Measurements from ENCODE around the gene ADCY1.

The ADCY1 gene

DNA sequence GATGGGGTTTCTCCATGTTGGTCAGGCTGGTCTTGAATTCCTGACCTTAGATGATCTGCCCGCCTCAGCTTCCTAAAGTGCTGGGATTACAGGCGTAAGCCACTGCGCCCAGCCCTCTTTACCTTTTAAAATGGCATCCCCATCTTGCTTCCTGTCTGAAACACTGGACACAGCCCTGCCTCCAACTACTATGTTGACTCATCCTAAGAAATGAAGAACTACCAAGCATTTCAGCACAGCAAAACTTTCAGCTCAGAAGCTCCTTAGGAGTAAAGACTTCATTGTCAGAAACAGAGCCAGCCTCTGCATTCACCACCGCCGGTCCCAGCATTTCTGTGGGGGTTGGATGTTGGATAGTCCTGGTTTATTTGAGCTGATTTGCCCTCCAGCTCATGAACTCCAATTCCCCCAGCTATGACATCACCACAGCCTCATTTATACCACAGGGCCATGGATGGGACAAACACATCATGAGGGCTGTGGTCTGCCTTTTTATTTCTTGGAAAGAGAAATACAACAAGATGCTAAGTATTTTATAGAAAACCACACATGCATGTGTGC is 123.5 kb downstream of the ADCY1 start:
- DNase-seq: peak; percentile 15

DNA sequence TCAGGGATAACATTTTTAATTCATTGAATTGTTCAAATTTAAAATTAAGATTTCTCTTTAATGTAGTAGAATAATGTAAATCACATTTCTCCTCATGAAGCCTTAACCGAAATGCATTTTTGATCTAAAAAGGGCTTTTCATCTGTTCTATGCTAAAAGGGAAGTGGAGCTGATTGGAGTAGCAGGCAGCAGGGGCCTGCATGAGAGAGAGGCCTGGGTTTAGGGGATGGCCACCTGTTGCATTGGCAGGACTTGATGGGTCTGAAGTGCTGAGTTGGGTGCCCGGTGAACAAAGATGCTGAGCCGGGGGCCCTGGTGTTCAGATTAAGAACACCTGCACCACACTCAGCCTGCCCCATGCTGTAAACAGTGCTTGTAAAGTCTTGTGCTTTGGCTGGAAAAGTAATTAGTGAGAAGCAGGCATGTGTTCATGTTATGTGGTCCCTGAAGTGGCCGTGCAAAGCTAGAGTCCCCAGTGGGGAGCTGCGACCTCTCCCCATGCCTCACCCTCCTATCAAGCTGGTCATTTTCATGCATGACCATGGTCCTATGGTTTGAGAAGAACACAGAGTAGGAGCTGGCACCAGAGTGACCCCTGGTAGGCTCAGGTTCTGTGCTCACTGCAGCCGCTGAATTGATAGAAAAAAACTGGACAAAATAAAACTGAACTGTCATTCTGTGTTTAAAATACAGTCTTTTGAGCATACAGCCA is 124.3 kb downstream of the ADCY1 start:
- peak; percentile 28 for DNase-seq

DNA sequence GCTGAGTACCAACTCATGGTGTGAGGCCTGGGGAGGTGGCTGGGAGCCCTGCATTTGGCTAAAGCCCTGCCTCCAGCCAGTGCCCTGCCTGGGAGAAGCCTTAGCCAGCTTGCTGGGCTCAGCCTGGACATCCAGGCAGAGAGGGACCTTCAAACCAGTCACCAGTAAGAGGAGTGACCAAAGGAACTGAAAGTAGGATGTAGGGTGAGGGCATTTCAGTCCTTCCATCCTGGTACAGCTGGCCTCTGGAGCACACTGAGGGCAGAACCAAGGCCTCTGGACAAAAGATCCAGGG is 124.8 kb downstream of the ADCY1 start:
- DNase-seq: peak; percentile 22

DNA sequence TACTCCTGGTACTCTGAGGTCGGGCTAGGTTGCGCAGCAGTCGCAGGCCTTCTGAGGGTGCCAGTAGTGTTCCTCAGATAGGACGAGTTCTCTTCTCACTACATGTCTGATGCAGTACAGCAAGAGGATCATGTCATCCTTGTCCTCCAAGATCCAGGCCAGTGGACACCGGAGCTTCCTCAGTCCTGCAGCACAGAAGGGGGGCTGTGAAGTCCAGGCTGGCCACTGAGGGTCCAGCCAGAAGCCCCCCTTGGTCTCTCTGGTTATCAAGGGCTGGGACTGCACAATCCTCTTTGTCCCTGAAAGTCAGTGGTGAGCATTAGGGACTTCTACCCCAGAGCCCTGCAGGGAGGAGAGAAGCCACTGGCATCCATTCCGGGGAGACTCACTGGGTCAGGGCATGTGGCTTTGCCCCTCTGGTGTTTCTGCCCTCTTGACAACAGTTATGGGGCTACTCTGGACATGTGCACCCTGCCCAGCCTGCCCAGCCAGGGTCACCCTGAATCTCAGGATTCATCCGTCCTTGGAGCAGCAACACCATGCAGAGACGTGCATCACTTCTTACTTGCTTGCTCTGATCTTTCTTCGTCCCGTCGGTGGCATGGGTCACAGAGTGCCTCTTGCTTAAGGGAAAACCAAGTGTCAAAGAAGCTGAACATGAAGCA is 125.7 kb downstream of the ADCY1 start:
- DNase-seq: peak; percentile 40

DNA sequence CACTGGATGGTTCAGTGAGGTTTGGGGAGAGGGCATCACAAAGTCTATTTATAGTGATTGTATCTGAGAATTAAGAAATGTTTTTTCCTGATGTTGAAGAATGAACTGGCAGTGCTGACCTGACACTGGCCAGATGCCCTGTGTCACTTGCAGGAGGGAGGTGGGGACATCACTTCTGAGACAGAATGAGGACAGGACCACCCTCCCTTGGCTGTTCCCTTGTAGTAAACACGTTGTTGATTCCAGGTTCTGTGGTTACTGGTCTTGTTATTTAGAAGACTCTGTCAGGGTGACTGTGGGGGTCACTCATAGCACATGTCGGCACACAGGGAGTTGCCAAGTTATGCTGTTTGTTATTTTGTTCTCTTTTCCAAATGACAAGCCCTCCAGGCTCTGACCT is 126.4 kb downstream of the ADCY1 start:
- peak; percentile 8 for DNase-seq

DNA sequence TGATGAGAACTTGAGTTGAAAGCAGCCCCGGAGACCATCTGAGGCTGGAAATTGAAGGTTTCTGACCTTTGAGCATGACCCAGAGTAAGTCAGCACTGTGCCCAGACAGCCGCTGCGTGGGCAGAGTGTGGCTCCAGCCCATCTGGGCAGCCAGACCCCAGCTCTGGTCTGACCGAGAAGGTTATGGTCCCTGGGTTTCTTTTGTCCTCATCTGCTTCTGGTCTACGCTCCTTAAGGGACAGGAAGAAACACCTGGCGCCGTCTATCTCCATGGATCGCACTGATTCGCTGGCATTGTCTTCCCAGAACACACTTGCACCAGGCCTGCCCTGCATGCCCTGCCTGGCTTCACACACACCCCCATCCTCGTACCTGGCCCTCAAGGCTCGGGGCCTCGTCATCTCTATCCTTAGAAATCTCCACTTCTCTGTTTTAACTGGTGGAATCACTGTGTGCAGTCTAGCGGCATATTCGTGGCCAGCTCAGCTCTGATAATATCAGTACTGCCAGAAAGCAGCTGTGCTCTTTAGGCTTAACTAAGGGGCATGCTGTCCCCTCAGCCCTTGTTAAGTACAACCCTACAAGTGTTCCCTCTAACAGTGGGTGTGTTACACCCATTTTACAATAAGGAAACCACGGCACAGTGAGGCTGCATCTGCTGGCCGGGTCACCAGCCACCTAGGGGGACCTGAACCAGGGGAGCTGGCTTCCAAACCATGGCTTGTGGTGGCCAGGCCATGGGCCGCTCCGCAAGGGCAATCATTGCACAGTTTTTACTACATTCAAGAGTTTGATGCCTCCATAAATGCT is 127.7 kb downstream of the ADCY1 start:
- DNase-seq: peak; percentile 13

DNA sequence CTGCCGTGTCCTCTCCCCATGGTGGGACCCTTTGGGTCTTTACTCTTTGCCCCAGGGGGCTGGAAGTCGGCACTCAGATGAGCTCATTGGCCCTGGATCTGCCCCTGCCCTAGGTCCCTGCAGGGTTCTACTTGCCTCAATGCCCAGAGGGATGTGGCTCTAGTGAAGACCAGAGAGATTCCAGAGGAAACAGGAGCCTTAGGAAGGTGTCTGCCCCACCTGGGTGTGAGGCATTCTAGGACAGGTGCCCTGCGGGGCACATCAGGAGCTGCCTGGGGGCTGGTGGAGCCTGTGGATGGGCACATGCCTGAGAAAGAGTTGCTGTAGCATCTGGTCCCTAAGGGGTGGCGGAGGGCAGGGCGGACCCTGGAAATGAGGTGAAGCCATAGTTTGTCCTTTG is 128.6 kb downstream of the ADCY1 start:
- DNase-seq: peak; percentile 40

DNA sequence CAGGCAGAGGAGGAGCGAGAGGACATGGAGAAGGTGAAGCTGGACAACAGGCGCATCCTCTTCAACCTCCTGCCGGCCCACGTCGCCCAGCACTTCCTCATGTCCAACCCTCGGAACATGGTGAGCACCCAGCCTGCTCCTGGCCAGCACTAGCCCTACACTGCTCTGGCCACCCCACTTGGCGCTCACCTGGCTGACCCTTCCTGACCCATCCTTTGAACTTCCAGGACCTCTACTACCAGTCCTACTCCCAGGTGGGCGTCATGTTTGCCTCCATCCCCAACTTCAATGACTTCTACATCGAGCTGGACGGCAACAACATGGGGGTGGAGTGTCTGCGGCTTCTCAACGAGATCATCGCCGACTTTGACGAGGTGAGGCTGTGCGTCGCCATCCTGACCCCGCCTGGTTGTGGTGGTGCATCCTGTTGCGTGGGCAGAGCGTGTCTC is 129.2 kb downstream of the ADCY1 start:
- DNase-seq: peak; percentile 10

DNA sequence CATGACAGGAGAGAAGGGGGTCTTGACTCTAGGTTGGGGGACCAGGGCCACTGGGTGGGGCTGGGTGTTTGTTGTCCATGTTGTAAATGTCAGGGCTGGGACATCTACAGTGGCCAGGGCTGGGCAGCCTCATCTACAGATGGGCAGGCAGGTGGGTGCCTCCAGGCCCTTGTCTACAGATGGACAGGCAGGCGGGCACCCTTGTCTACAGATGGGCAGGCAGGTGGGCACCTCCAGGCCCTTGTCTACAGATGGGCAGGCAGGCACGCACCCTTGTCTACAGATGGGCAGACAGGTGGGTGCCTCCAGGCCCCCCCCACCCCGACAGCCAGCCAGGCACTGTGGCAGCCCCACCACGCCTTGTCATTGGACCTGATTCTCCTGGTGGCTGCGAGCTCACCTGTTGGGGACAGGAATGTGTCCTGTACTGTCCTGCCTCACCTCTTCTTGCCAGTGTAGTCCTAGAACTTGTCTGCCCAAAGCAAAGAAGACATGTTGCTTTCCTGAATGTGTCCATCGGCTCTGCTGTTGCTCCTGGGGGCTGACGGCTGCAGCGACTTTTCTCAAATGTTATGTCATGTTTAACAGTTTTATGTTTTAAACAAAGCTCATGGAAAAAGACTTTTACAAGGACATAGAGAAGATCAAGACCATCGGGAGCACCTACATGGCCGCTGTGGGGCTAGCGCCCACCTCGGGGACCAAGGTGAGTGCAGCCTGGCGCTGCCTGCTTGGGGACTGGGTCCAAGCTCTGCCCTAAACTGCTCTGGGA is 129.9 kb downstream of the ADCY1 start:
- DNase-seq: peak; percentile 17

DNA sequence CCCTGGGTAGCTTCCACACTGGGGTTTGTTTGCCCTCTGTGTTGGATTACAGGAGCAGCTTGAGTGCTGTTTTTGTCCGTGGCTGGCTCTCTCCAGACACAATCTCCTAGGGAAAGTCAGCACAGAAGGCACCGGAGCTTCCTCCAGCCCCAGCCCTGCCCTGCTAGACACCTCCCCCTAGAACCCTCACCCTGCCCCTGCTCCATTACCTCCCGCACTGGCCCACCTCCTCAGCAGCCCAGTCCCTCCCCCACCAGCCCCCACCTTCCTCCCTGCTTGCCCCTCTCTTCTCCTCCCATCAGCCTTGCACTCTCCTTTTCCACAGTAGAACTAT is 130.5 kb downstream of the ADCY1 start:
- peak; percentile 23 for DNase-seq

DNA sequence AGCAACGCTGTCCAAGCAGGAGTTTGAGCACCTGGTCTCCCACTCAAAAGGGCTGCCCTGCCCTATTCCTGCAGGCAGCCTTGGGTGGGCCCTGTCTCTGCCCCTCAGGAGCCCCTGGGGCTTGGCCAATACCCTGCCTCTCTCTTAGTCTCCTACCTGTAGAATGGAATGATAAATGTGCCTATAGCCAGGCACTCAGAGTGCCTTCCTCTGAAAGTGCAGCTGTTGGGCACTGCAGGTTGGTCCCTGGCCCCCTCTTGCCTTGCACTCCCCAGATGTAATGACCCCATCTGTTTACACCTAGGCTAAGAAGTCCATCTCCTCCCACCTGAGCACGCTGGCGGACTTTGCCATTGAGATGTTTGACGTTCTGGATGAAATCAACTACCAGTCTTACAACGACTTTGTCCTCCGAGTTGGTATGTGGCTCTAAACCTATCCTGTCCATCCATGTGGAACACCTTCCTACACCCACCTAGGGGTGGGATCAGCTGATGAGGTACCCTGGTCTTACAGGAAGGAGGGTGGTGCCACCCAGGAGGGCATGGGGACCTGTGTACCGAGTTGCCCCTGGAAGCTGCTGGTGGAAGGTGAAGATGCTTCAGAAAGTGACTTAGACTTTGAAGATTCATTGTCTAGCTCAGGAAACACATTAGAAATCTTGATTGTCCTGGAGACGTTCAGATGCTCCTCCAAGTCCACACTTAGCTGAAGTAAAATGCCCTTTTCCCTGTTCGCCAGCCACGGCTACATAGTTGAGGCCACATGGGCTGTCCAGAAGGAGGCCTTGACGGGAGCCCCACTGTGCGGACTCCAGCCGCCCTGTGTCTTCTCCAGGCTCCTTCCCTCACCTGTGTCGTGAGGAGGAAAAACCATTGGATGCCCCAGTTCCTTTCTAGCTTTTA is 134.1 kb downstream of the ADCY1 start:
- DNase-seq: peak; percentile 36

DNA sequence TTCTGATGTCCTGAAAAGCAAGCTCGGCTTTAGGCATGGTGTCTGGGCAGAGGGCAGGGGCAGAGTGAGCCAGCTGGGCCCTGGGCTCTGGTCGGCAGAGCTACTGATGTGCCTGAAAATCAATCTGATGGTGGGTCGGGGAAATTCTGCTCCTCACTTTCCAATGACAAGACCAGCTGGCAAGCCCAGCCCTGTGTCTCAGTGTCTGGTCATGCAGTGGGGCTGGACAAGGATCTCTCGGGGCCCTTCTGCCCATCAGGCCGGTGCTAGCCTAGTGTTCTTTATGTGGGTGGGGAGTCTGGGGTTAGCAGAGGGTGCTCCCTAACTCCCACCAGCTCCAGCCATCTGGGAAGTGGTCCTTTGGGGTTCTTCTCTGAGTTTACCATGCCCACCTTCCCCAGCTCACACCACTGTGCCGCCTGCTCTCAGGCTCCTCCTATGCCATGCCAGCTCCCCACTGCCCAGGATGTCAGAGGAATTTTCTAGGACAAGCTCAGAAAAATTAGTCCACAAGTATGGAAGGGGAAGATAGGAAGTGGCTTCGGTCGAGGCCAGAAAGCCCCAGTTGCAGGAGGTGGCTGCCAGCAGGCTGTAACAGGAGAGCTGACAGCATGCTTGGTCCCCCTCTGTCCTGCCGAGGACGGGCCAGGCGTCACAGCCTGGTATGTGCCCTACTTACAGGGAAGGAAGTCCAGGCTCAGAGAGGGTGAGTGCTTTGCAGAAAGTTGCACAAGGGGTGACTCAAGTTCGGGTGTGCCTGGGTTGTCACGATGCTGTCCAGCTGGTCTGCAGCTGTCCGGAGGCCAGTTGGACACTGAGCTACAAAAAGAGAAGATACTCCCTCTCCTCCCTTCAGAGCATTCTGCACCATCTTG is 135.2 kb downstream of the ADCY1 start:
- DNase-seq: peak; percentile 23

DNA sequence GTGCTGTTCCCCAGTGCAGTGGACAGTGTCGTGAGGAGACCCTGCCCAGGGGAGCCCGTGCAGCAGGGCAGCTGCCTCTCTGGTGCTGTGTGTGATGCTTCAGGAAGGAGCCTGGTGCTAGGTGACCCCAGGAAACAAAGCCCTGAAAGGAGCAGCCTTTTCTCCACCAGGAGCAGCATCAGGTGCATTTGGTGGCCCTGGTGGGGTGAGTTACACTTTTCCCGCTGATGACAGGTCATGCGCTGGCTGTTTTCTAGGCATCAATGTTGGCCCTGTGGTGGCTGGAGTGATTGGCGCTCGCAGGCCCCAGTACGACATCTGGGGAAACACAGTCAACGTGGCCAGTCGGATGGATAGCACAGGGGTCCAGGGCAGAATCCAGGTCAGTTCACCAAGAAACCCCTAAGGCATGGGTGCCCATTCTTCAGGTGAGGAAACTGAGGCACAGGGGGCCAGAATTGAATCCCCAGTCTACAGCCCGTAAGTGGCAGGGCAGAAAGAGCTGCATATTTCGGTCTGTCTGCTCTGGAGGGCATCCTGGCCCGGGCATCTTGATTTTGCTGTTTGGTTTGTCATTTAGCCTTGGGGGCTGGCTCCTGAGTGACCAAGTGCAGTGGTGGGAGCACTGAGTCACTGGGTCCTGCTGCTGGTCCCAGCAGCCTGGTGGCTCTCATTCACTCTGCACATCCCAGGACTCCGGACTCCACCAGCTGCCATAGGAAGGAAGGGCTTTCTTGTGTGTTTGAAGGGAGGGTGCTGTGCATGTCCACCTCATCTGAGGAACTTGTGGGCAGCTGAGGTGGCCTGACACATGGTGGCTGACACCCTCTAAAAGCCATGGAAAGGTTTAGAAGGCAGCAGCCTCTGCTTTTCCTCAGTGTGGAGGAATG is 136.3 kb downstream of the ADCY1 start:
- peak; percentile 25 for DNase-seq

DNA sequence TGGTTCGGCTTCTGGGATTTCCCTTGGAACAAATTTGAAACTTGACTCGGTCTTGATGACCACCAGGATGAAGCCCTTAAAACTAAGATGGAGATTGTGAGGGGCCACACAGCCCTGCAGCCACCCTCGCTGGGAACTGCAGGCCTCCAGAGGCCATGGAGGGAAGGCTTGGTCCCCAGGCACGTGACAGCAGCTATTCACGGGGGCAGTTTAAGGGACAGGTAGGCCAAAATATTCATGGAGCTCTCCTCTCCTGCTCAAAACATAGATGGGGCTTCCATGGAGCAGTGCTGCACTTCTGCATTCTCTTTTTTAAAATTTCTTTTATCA is 137.0 kb downstream of the ADCY1 start:
- peak; percentile 20 for DNase-seq

DNA sequence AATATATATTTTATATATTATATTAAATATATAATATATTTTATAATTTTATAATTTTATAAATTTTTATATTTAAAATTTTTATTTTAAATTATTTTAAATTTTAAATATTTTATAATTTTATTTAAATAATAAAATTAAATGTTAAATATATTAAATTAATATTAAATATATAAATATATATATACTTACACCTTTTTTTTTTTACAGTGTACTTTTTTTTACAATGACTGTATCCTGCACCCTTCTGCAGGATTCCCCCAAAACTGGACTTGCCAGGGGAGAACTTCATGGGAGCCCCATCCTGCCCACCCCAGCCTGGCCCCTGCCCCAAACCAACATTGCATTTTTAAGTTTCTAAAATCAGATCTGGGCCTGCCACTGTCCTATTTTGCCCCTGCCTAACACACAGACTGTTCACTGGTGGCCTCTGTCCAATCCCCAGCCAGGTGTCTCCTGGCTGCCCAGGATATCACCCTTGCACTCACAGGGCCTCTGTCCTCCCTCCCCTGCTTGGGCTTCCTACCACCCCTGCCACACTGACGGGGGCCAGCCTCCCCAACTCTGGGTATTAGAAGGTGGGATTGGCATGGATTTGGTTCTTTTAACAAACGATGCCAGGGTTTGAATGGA is 138.0 kb downstream of the ADCY1 start:
- no peak for DNase-seq

DNA sequence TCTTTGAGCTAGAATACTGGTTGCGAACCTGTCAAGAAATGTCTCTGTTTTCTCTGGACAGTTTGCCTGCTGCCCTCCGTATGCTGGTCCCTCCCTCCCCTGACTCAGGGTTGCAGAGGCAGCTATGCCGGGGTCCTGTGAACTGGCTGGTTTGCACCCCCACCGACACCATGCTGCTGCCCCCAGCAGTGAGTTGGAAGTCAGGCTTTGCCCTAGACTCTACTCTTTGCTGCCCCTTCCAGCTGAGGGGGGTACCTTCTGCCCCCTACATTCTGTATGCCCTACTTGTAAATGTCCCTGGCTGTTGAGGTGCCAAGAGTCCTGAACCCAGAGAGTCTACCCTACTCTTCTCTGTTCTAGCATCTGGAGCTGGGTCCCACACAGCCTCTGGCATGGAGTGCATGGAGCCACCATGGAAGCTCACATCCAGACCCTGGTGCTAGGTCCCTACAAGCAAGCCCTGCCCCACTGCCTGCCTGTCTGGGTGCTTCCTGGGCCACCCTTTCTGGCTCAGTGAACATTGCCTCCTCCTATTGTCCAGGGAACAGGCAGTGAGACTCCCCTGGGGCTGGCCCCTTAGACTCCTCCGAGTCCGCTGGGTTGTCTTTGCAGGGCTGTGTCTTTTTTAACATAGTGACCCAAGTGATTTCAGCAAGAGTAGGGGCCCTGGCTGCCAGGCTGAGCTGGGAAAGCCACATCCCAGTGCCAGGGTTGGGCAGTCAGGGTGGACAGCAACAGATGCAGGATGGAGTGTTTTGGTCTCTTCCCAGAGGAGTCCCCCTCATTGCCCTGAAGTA is 138.9 kb downstream of the ADCY1 start:
- DNase-seq: no peak

DNA sequence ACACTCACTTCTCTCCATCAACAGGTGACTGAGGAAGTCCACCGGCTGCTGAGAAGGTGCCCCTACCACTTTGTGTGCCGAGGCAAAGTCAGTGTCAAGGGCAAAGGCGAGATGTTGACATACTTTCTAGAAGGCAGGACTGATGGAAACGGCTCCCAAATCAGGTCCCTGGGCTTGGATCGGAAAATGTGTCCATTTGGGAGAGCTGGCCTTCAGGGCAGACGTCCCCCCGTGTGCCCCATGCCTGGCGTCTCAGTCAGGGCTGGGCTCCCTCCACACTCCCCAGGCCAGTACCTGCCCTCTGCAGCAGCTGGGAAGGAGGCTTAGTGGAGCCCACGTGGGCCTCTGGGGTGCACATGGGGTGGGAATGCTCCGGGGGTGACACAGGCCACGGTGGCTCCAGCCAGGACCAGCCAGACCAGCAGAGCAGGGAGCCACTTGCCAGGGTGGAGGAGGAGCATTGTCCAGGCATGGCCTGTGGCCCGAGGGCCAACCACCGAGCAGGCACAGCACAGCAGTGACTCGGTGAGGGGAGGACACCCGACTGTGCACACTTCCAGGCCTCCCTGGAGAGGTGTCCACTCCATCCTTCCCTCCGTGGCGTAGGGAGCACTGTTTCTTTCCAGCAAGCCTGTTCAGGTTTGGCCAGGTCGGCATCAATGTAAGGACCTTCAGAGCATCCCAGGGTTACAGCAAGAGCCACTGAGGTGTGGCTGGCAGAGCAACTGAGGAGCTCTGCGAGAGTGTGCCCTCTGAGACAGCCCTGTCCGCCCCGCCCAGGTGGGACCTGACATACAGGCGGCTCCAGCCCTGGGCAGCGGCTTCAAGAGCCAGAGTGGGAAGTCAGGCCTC is 139.7 kb downstream of the ADCY1 start:
- DNase-seq: no peak

DNA sequence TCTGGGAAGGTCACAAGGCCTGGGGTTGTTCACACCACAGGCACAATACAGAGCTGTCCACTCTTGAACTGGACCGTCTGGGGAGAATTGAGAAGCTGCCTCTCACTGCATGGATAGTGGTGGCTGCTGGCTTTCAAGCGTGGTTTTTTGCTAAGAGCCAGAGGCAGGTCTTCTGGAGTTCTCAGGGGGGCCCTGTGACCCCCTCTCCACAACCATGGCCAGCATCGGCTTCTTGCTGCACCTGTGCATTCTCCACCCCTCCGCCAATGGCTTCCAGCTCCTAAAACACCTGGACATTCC is 140.3 kb downstream of the ADCY1 start:
- DNase-seq: no peak

All from activated CD8-positive, alpha-beta memory T cell treated with anti-CD3 and anti-CD28 coated beads, Interleukin-2, amount 50 U/mL, for 48 hours (primary cell).